C4-2B (cell line): ENCODE data around the gene RAB12.
"Not testable (repeated sequence)": the region's sequence is repeated elsewhere in the genome, so short reads cannot be mapped to it uniquely, and the experiment has no call there.

Experiments
- H3K27ac ChIP-seq: fragments of 450-650 bp; 2 replicates; pipeline ENCODE4 v1.5.1; 2017
- CTCF ChIP-seq: fragments of 450-650 bp; conservative IDR thresholded peaks from 2 replicates; pipeline ENCODE4 v1.5.1; 2017; ENCODE audit warnings: mild to moderate bottlenecking
- ZFX ChIP-seq: fragments of 450-650 bp; IDR thresholded peaks from 2 replicates; pipeline ENCODE4 v1.6.1; 2017

RAB12 gene

GRCh38 chr18:8615397-8616027 is 6.3 kb downstream of the RAB12 start:
- TF ChIP-seq ZFX (no peak), CTCF (no peak)
- H3K27ac ChIP-seq, result peak overlapping the region; percentile 48

- no peak overlapping the region for H3K27ac ChIP-seq
- TF ChIP-seq ZFX, result no peak
Measured at GRCh38 chr18:8616028-8616401, 6.8 kb downstream of the RAB12 start.

- no peak for TF ChIP-seq CTCF
- TF ChIP-seq ZFX, result no peak
- no peak overlapping the region for H3K27ac ChIP-seq
Measured at GRCh38 chr18:8617907-8618306, 8.7 kb downstream of the RAB12 start.

GRCh38 chr18:8619041-8619440 is 9.8 kb downstream of the RAB12 start:
- no peak for TF ChIP-seq ZFX
- no peak for TF ChIP-seq CTCF
- no peak overlapping the region for H3K27ac ChIP-seq

- TF ChIP-seq CTCF, result no peak
- no peak for TF ChIP-seq ZFX
- no peak overlapping the region for H3K27ac ChIP-seq
Measured at GRCh38 chr18:8619835-8620577, 10.8 kb downstream of the RAB12 start.

GRCh38 chr18:8620845-8621244 is 11.6 kb downstream of the RAB12 start:
- H3K27ac ChIP-seq, result no peak overlapping the region
- no peak for TF ChIP-seq CTCF
- TF ChIP-seq ZFX, result no peak

GRCh38 chr18:8622625-8623024 is 13.4 kb downstream of the RAB12 start:
- H3K27ac ChIP-seq, result not testable (repeated sequence)

GRCh38 chr18:8623549-8624106 is 14.4 kb downstream of the RAB12 start:
- no peak overlapping the region for H3K27ac ChIP-seq
- TF ChIP-seq CTCF (no peak), ZFX (no peak)
